ENCODE data around the gene ATOX1.
"Not testable (repeated sequence)": the region's sequence is repeated elsewhere in the genome, so short reads cannot be mapped to it uniquely, and the experiment has no call there.

The ATOX1 gene

DNA sequence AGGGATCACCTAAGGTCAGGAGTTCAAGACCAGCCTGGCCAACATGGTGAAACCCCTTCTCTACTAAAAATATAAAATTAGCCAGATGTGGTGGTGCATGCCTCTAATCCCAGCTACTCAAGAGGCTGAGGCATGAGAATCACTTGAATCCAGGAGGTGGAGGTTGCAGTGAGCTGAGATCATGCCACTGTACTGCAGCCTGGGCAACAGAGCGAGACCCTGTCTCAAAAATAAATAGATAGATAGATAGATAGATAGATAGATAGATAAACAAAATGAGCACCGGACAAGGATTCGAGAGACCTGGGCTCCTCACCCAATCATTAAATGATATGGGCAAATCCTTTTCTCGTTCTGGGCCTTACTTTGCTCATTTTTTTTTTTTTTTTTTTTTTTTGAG lies 60.4 kb downstream of the ATOX1 start:
- not testable (repeated sequence) for DNase-seq (ENCODE audit: low read depth in 2 of 2)

DNA sequence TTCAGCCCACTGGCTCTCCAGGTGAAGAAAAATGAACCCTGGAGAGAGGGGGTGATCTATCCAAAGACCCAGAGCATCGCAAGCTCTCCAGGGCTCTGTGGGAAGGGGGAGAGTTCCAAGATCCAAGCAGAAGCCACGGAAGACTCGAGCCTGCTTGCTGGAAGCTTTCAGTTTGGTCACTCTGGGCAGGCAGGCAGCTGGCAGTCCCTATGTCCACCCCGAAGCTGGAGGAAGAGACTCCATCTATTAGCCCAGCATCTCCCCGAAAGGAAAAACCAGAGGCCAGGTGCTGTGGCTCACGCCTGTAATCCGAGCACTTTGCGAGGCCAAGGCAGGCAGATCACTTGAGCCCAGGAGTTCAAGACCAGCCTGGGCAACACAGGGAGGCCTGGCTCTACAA lies 61.0 kb downstream of the ATOX1 start:
- no peak for DNase-seq (ENCODE audit: low read depth in 2 of 2)

- no peak for DNase-seq (ENCODE audit: low read depth in 2 of 2)
Observed at GRCh38 chr5:151696470-151697061, 61.9 kb downstream of the ATOX1 start.

GRCh38 chr5:151695464-151695863 lies 63.0 kb downstream of the ATOX1 start:
- no peak for DNase-seq (ENCODE audit: low read depth in 2 of 2)

GRCh38 chr5:151694035-151694485 lies 64.4 kb downstream of the ATOX1 start:
- DNase-seq (ENCODE audit: low read depth in 2 of 2), result no peak

All from stimulated activated CD8-positive, alpha-beta memory T cell treated with anti-CD3 and anti-CD28 coated beads, Interleukin-15, amount 100 ng/mL, for 48 hours (primary cell).